OCI-LY7 (cell line): ENCODE results near the gene COL5A2.

Experiments
- CTCF ChIP-seq: fragments of 200-600 bp; sonication (generic); conservative IDR thresholded peaks from 2 replicates; pipeline ENCODE4 v1.5.1; 2014; ENCODE audit warnings: mild to moderate bottlenecking, antibody characterized with exemption, low read length, moderate library complexity, mixed read lengths
- EZH2phosphoT487 ChIP-seq: fragments of 200-600 bp; sonication (generic); IDR thresholded peaks from 2 replicates; pipeline ENCODE4 v1.6.1; 2018; ENCODE audit warnings: low read depth, borderline replicate concordance, mild to moderate bottlenecking, mixed run types, antibody characterized with exemption, low read length, moderate library complexity, mixed read lengths

GRCh38 chr2:189159717-189160116, 19.8 kb downstream of the COL5A2 start:
- TF ChIP-seq CTCF (no peak), EZH2phosphoT487 (no peak)
